Erythroblast (primary cell): ENCODE results near the gene SCNN1A.
"Not testable (repeated sequence)": the region's sequence is repeated elsewhere in the genome, so short reads cannot be mapped to it uniquely, and the experiment has no call there.

ENCODE experiments used
- DNase-seq, 2 experiments: peaks; one replicate each; lab custom pipeline; 2025; lab: John Stamatoyannopoulos, UW
- GATA1 ChIP-seq: IDR thresholded peaks from 2 replicates; pipeline ENCODE4 v1.6.1; 2011; ENCODE audit warnings: low read depth, mild to moderate bottlenecking, control low read depth, low read length, moderate library complexity
- POLR2A ChIP-seq: IDR thresholded peaks from 2 replicates; pipeline ENCODE4 v1.6.1; 2011; ENCODE audit warnings: mild to moderate bottlenecking, low read length

The SCNN1A gene

GRCh38 chr12:6341417-6342139, 33.8 kb downstream of the SCNN1A start, which contains the start of gene TNFRSF1A:
TSS of gene TNFRSF1A (minus strand) at chr12:6342076. CDS start at chr12:6341814, 262 bp downstream.
- TF ChIP-seq POLR2A (peak; percentile 22), GATA1 (no peak)
- peak; percentile 49 to 70 for DNase-seq

- TF ChIP-seq GATA1 (no peak), POLR2A (no peak)
- DNase-seq: no peak
These were observed 34.5 kb downstream of the SCNN1A start for GRCh38 chr12:6340745-6341416.

- TF ChIP-seq GATA1: no peak
- no peak for TF ChIP-seq POLR2A
- DNase-seq: peak; percentile 34 to 35
These were observed 35.2 kb downstream of the SCNN1A start for GRCh38 chr12:6340032-6340638.

DNA sequence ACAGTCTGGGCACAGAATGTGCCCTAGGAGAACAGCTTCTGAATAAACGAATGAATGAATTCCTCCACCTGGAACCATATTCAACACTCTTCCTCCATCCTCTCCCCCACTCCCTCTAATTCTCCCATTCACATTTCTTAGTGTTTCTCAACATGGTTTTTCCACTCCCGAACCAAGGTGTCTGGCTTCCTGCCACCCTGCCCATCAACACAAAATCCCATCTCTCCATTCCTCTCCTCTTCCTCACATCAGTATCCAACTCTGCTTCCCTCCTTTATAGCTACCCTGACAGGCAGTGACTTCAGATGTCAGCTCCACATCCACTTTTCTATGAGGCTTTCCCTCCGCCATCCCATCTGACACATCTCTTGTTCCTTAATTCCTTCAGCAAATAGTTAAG, 36.4 kb downstream of the SCNN1A start:
- TF ChIP-seq GATA1: no peak
- no peak for TF ChIP-seq POLR2A
- no peak for DNase-seq

DNA sequence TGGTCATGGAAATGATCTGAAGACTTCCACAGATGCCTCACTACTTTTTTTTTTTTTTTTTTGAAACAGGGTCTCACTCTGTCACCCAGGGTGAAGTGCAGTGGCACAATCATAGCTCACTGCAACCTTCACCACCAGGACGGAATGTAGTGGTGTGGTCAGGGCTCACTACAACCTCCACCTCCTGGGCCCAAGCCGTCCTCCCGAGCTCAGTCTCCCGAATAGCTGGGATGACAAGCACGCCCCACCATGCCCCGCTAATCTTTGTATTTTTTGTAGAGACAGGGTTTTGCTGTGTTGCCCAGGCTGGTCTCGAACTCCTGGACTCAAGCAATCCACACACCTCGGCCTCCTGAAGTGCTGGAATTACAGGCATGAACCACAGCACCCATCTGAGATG, 36.8 kb downstream of the SCNN1A start:
- not testable (repeated sequence) for DNase-seq

- TF ChIP-seq GATA1: no peak
- TF ChIP-seq POLR2A: no peak
- DNase-seq: no peak
These were observed 37.4 kb downstream of the SCNN1A start for GRCh38 chr12:6337958-6338433.

DNA sequence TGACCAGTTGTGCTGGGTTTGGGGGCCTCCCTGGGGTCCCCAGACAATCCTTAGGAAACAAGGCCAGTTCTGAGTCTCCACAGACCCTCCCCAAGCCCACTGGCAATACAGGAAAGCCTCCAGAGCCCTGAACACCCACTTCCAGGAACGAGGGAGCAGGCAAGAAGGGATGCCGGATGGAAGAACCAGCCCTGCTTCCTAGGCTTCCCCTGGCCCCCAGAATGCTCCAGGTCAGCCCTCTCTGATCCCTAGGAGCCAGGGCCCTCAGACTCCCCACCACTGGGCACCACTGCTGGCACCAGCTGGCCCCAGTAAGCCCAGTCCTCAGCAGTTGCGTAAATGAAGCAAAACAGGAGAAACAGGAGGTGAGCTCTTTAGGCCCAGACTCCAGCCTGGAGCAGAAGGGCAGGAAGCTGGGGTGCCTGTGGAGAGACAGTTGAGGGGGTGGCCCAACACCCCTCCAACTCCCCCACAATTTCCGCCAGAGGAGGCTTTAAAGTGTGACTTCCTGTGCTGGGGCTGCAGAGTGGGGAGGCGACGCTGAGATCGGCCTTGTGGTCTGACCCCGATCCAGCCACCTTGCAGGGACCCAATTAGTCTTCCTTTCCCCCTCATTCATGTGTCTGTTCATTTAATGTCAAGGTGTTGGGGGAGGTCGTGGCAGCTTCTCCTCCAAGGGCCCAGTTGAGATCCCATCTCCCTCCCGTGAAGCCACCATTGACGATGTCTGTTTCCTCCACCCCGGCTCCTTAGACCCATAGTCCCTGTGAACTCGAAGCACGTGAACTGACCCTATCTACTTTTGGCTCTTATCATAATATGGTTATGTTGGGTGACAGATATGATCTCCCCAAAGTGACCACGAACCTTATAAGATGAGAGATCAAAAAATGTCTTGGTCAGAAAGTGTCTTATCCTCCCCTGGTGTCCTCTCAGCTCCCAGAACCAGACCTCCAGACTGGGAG, 38.2 kb downstream of the SCNN1A start:
- no peak for TF ChIP-seq POLR2A
- no peak for TF ChIP-seq GATA1
- DNase-seq: no peak

- no peak for TF ChIP-seq GATA1
- peak; percentile 9 for TF ChIP-seq POLR2A
- DNase-seq: peak; percentile 60 to 81
These were observed 39.1 kb downstream of the SCNN1A start for GRCh38 chr12:6336079-6336888.

GRCh38 chr12:6335451-6336078, 39.8 kb downstream of the SCNN1A start:
- TF ChIP-seq GATA1 (no peak), POLR2A (no peak)
- DNase-seq: peak; percentile 58 to 77

DNA sequence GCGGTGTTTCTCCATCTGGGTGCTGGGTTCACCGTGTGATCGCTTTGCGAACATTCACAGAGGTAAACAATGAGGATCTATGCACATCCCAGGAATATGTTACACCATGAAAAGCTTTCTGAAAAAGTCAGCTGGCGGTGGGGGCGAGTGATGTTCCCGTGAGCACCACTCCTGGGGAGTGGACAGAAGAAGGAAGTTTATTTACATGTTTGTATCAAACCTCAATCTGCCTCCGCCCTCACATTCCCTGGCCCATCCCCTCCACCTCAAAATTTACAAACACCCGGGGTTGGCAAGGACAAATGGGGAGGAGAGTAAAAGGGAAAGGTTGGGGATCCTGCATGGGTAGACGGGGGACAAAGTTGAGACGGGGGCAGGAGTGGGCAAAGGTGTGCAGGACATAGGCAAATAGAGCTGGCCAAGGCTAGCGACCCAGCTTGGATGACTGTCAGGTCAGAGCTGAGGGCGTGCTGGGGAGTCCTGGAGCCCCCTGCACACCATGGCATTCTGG, 40.4 kb downstream of the SCNN1A start:
- no peak for DNase-seq
- no peak for TF ChIP-seq GATA1
- no peak for TF ChIP-seq POLR2A

DNA sequence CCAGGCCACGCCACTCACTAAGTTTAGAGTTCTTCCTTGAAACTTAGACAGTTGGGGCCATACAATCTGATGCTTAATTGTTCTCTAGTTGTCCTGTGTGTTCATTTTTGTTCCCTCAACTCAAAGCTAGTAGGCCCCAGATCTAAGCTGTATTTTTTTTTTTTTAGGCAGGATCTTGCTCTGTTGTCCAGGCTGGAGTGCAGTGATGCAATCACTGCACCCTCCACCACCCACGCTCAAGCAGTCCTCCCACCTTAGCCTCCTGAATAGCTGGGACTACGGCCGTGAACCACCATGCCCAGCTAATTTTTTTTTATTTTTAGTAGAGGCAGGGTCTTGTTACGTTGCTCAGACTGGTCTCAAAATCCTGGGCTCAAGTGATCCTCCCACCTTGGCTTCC, 41.0 kb downstream of the SCNN1A start:
- no peak for DNase-seq
- TF ChIP-seq POLR2A: no peak
- no peak for TF ChIP-seq GATA1

GRCh38 chr12:6333566-6333965, 41.8 kb downstream of the SCNN1A start:
- TF ChIP-seq POLR2A: no peak
- no peak for TF ChIP-seq GATA1
- DNase-seq: no peak
